22Rv1 (cell line): Measurements from ENCODE around the gene MADCAM1.
"Not testable (repeated sequence)": the region's sequence is repeated elsewhere in the genome, so short reads cannot be mapped to it uniquely, and the experiment has no call there.

ENCODE experiments used
- H3K27ac ChIP-seq: fragments of 450-650 bp; 2 replicates; pipeline ENCODE4 v1.5.1; 2017
- CTCF ChIP-seq: fragments of 450-650 bp; IDR thresholded peaks from 2 replicates; pipeline ENCODE4 v1.5.1; 2017; ENCODE audit warnings: mild to moderate bottlenecking
- ZFX ChIP-seq: fragments of 450-650 bp; IDR thresholded peaks from 2 replicates; pipeline ENCODE4 v1.6.1; 2017; ENCODE audit warnings: antibody characterized with exemption, borderline replicate concordance

The MADCAM1 gene

GRCh38 chr19:496112-496665 is at the start of gene MADCAM1:
TSS of gene MADCAM1 (plus strand) at chr19:496486. CDS start at chr19:496500, 14 bp downstream.
- TF ChIP-seq CTCF, result no peak
- no peak within 1 kb of the TSS for H3K27ac ChIP-seq

DNA sequence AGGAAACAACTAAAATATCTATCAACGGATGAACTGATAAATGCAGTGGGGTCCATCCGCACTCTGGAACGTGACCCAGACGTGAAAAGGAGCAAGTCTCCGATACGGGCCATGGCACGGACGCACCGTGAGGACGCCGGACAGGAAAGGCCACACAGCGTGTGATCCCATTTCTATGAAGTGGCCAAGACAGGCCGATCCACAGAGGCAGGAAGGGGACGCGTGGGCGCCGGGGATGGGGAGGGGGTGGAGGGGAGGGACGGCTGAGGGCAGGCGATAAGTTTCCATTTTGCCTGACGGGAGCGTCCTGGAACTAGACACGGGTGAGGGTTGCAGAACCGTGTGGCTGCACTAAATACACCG is 49.2 kb upstream of the MADCAM1 start:
- H3K27ac ChIP-seq, result no peak overlapping the region
- TF ChIP-seq ZFX, result no peak
- TF ChIP-seq CTCF, result no peak

DNA sequence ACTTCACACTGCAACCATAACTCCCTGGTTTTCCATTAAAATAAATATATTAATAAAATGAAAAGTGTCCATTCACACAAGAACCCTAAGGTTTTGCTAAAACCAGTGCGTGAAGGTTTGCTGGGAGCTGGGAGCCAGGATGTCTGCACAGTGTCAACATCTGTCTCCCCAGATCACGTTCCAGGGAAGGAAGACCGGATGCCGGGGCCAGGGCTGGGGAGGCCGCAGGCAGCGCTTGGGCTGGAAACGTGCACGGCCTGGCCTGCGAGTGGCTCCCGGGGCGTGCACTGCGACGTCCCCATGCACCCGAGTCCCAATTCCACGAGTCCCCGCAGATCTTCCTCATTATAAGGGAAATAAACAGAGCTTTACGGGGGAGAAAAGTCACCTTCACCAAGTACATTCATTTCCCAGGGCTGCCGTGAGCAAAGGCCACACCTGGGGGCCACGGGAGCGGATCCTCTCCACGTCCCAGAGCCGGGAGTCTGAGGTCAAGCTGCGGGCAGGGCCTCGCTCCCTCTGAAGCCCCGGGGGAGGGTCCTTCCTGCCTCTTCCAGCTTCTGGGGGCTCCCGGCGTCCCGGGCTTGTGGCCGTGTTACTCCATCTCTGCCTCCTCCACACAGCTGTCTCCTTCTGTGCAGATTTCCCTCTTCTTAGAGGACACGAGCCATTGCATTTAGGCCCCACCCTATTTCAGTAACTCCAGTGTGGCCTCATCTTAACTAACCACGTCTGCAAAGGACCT is 48.3 kb upstream of the MADCAM1 start:
- no peak for TF ChIP-seq CTCF
- TF ChIP-seq ZFX, result no peak
- H3K27ac ChIP-seq, result no peak overlapping the region

GRCh38 chr19:449916-450315 is 46.4 kb upstream of the MADCAM1 start:
- no peak for TF ChIP-seq ZFX
- TF ChIP-seq CTCF, result no peak
- H3K27ac ChIP-seq, result no peak overlapping the region

DNA sequence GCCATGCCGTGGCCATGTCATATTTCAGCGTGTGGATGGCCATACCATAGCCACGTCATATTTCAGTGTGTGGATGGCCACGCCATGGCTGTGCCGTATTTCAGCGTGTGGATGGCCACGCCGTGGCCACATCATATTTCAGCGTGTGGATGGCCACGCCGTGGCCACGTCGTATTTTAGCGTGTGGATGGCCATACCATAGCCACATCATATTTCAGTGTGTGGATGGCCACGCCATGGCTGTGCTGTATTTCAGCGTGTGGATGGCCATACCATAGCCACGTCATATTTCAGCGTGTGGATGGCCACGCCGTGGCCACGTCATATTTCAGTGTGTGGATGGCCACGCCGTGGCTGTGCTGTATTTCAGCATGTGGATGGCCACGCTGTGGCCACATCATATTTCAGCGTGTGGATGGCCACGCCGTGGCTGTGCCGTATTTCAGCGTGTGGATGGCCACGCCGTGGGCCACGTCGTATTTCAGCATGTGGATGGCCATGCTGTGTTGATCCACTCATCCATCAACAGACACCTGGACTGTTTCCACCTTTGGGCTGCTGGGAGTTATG is 45.3 kb upstream of the MADCAM1 start:
- not testable (repeated sequence) for H3K27ac ChIP-seq

DNA sequence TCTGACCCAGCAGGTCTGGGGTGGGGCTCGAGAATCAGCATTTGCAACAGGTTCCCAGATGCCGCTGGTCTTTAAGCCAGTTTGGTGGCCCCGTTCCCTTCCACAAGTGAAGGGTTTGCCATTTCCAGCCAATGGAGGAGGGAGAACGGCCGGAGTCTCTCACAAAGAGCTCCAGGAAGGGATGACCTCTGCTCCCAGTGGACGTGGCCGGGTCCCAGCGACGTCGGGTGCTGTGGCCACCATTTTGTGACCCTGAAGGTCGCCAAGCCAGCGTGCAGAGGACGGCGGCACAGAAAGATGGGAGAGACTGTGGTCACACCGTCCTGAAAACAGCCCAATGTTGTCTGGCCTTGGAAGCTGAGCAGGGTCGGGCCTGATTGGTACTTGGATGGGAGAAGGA is 43.5 kb upstream of the MADCAM1 start:
- H3K27ac ChIP-seq, result no peak overlapping the region
- TF ChIP-seq CTCF (no peak), ZFX (no peak)

- no peak overlapping the region for H3K27ac ChIP-seq
- TF ChIP-seq CTCF (no peak), ZFX (no peak)
Measured at GRCh38 chr19:453606-454005, 42.7 kb upstream of the MADCAM1 start.
